ENCODE data around the gene ASIC1.

ASIC1 gene

GRCh38 chr12:50041062-50041860 lies 16.1 kb upstream of the ASIC1 start:
- DNase-seq (ENCODE audit: low read depth): no peak

- DNase-seq (ENCODE audit: low read depth): no peak
Measured at GRCh38 chr12:50041962-50042361, 15.4 kb upstream of the ASIC1 start.

GRCh38 chr12:50042693-50043092 lies 14.7 kb upstream of the ASIC1 start:
- DNase-seq (ENCODE audit: low read depth): no peak

GRCh38 chr12:50043308-50043707 lies 14.1 kb upstream of the ASIC1 start:
- no peak for DNase-seq (ENCODE audit: low read depth)

- no peak for DNase-seq (ENCODE audit: low read depth)
Measured at GRCh38 chr12:50043854-50044253, 13.5 kb upstream of the ASIC1 start.

- no peak for DNase-seq (ENCODE audit: low read depth)
Measured at GRCh38 chr12:50047693-50048250, 9.6 kb upstream of the ASIC1 start.

GRCh38 chr12:50049254-50050118 lies 7.9 kb upstream of the ASIC1 start:
- no peak for DNase-seq (ENCODE audit: low read depth)

GRCh38 chr12:50050119-50050385 lies 7.3 kb upstream of the ASIC1 start:
- no peak for DNase-seq (ENCODE audit: low read depth)

- DNase-seq (ENCODE audit: low read depth): no peak
Measured at GRCh38 chr12:50050410-50051098, 6.8 kb upstream of the ASIC1 start.

GRCh38 chr12:50051101-50051806 lies 6.1 kb upstream of the ASIC1 start:
- no peak for DNase-seq (ENCODE audit: low read depth)

- DNase-seq (ENCODE audit: low read depth): no peak
Measured at GRCh38 chr12:50052544-50052943, 4.9 kb upstream of the ASIC1 start.

GRCh38 chr12:50052964-50053363 lies 4.4 kb upstream of the ASIC1 start:
- DNase-seq (ENCODE audit: low read depth): no peak

GRCh38 chr12:50053583-50053982 lies 3.8 kb upstream of the ASIC1 start:
- no peak for DNase-seq (ENCODE audit: low read depth)

- no peak for DNase-seq (ENCODE audit: low read depth)
Measured at GRCh38 chr12:50055831-50056638, 1.4 kb upstream of the ASIC1 start.

- DNase-seq (ENCODE audit: low read depth): no peak
Measured at GRCh38 chr12:50056639-50056976, 788 bp upstream of the ASIC1 start.

- no peak for DNase-seq (ENCODE audit: low read depth)
Measured at GRCh38 chr12:50057896-50058670, 687 bp downstream of the ASIC1 start.

GRCh38 chr12:50058743-50059312 lies 1.4 kb downstream of the ASIC1 start:
- DNase-seq (ENCODE audit: low read depth): no peak

- DNase-seq (ENCODE audit: low read depth): no peak
Measured at GRCh38 chr12:50059440-50060119, 2.2 kb downstream of the ASIC1 start.

- no peak for DNase-seq (ENCODE audit: low read depth)
Measured at GRCh38 chr12:50060120-50060468, 2.7 kb downstream of the ASIC1 start.

GRCh38 chr12:50061171-50061570 lies 3.8 kb downstream of the ASIC1 start:
- DNase-seq (ENCODE audit: low read depth): no peak
